Uterus (tissue), 4 donors: ENCODE results near the gene DDX55. TPM values are rescaled to one million over a fixed set of nuclear protein-coding genes. Genes with fewer than 3 reads are reported as not detected.

Source experiments
- DNase-seq, 2 donors: peaks; one replicate each; pipeline ENCODE4 v3.0.0-alpha.2; 2019 to 2020
- H3K27ac ChIP-seq, 2 donors: fragments of 200-600 bp; sonication (generic); 1 replicate in 1 of 2; 2 replicates in 1 of 2; pipeline ENCODE4 v1.5.1; 2016 to 2018
- H3K27me3 ChIP-seq, 2 donors: fragments of 200-600 bp; sonication (generic); one replicate each; pipeline ENCODE4 v1.5.1; 2018 to 2019; ENCODE audit warnings: control low read depth in 1 of 2
- H3K36me3 ChIP-seq, 2 donors: fragments of 200-600 bp; sonication (generic); one replicate each; pipeline ENCODE4 v1.5.1; 2019; ENCODE audit warnings: control low read depth in 1 of 2
- H3K4me1 ChIP-seq, 2 donors: fragments of 200-600 bp; sonication (generic); one replicate each; pipeline ENCODE4 v1.5.1; 2018 to 2019; ENCODE audit warnings: control low read depth in 1 of 2
- H3K4me3 ChIP-seq, 2 donors: fragments of 200-600 bp; sonication (generic); 1 replicate in 1 of 2; 2 replicates in 1 of 2; pipeline ENCODE4 v1.5.1; 2018 to 2019; ENCODE audit warnings: mild to moderate bottlenecking in 1 of 2
- H3K9me3 ChIP-seq, 2 donors: fragments of 200-600 bp; sonication (generic); one replicate each; pipeline ENCODE4 v1.5.1; 2019; ENCODE audit warnings: control low read depth in 1 of 2
- CTCF ChIP-seq, 4 experiments: fragments of 200-600 bp in 2 of 4; fragments of 450-650 bp in 2 of 4; sonication (generic) in 2 of 4; IDR thresholded peaks; one replicate each; pipeline ENCODE4 v1.5.1; 2016 to 2019; ENCODE audit warnings: antibody characterized with exemption in 4 of 4, mild to moderate bottlenecking in 2 of 4, moderate library complexity in 1 of 4
- POLR2A ChIP-seq, 2 donors: fragments of 450-650 bp; IDR thresholded peaks; one replicate each; pipeline ENCODE4 v1.6.1; 2016; ENCODE audit warnings: antibody characterized with exemption in 2 of 2, mild to moderate bottlenecking in 1 of 2, moderate library complexity in 1 of 2
- intact Hi-C: fragments of 100-400 bp; cut with DNase I; formaldehyde crosslinking; loops from one replicate; pipeline ENCODE4 v1.15.1; 2023; ENCODE audit warnings: low total_unique reads
- total RNA-seq, 4 donors: library from RNA; depleted of rRNA in 3 of 4; stranded (reverse); fragments of >200 nt in 3 of 4; gene quantifications; one replicate each; pipeline versions ENCODE4 v1.1.0 to v1.2.4, GENCODE V29; 2014 to 2023
- donor health status: DM: yes; HTN: yes; CAD: no.

DDX55 gene
- total RNA-seq, 4 donors from 2014 or later, result 5.9 to 42.0 (median 23.9) TPM

GRCh38 chr12:123591702-123592481 is 10.0 kb upstream of the DDX55 start:
- peaks cover 0 to 6% of the 10 kb centered on the region in 2 donors for H3K4me1 ChIP-seq
- DNase-seq, result no peak

GRCh38 chr12:123595729-123596128 is 6.2 kb upstream of the DDX55 start:
- no peaks in the 10 kb centered on the region for H3K9me3 ChIP-seq
- no peaks in the 10 kb centered on the region for H3K36me3 ChIP-seq
- intact Hi-C loops, result no loop called here
- H3K27me3 ChIP-seq, result no peaks in the 10 kb centered on the region
- no peaks in the 10 kb centered on the region for H3K4me1 ChIP-seq
- H3K27ac ChIP-seq, result no peak overlapping the region
- TF ChIP-seq POLR2A (IDR thresholded peaks at IDR 0.05) (no peak), CTCF (IDR thresholded peaks at IDR 0.05) (no peak)
- no peak for DNase-seq
- no peak overlapping the region for H3K4me3 ChIP-seq

More at GRCh38 chr12:123591702-123592481, 10.0 kb upstream of the DDX55 start:
- Histone ChIP-seq H3K4me3 (no peak overlapping the region), H3K27me3 (no peaks in the 10 kb centered on the region), H3K9me3 (no peaks in the 10 kb centered on the region), H3K36me3 (no peaks in the 10 kb centered on the region), H3K27ac (no peak overlapping the region)
- intact Hi-C loops, result no loop called here
- TF ChIP-seq CTCF (IDR thresholded peaks at IDR 0.05) (no peak), POLR2A (IDR thresholded peaks at IDR 0.05) (no peak)

- no peaks in the 10 kb centered on the region for H3K4me1 ChIP-seq
- TF ChIP-seq CTCF (IDR thresholded peaks at IDR 0.05) (no peak), POLR2A (IDR thresholded peaks at IDR 0.05) (no peak)
- no peaks in the 10 kb centered on the region for H3K36me3 ChIP-seq
- no peaks in the 10 kb centered on the region for H3K9me3 ChIP-seq
- no peak overlapping the region for H3K27ac ChIP-seq
- no peak overlapping the region for H3K4me3 ChIP-seq
- H3K27me3 ChIP-seq, result no peaks in the 10 kb centered on the region
- intact Hi-C loops, result no loop called here
- DNase-seq, result no peak
Observed at GRCh38 chr12:123597100-123597499, 4.8 kb upstream of the DDX55 start.

GRCh38 chr12:123598522-123598921 is 3.4 kb upstream of the DDX55 start:
- H3K9me3 ChIP-seq, result no peaks in the 10 kb centered on the region
- TF ChIP-seq CTCF (IDR thresholded peaks at IDR 0.05), result no peak
- TF ChIP-seq POLR2A (IDR thresholded peaks at IDR 0.05), result no peak
- intact Hi-C loops, result no loop called here
- DNase-seq, result no peak
- H3K27me3 ChIP-seq, result no peaks in the 10 kb centered on the region
- H3K36me3 ChIP-seq, result no peaks in the 10 kb centered on the region
- H3K4me1 ChIP-seq, result no peaks in the 10 kb centered on the region
- no peak overlapping the region for H3K27ac ChIP-seq
- H3K4me3 ChIP-seq, result no peak overlapping the region

GRCh38 chr12:123599310-123599709 is 2.6 kb upstream of the DDX55 start:
- Histone ChIP-seq H3K9me3 (no peaks in the 10 kb centered on the region), H3K36me3 (no peaks in the 10 kb centered on the region), H3K4me1 (no peaks in the 10 kb centered on the region), H3K27ac (no peak overlapping the region), H3K27me3 (no peaks in the 10 kb centered on the region), H3K4me3 (no peak overlapping the region)
- TF ChIP-seq POLR2A (IDR thresholded peaks at IDR 0.05), result no peak
- no peak for TF ChIP-seq CTCF (IDR thresholded peaks at IDR 0.05)
- no peak for DNase-seq
- intact Hi-C loops, result no loop called here
